Gastroesophageal sphincter (tissue), 2 donors: ENCODE measurements around the gene ATP11A.

Experiments
- POLR2A ChIP-seq, 2 donors: fragments of 450-650 bp; IDR thresholded peaks; one replicate each; pipeline ENCODE4 v1.6.1; 2017; ENCODE audit warnings: antibody characterized with exemption in 2 of 2, mild to moderate bottlenecking in 2 of 2, moderate library complexity in 1 of 2
- POLR2AphosphoS5 ChIP-seq: sonication (generic); formaldehyde crosslinking; IDR thresholded peaks from one replicate; pipeline ENCODE4 v1.6.1; 2017; ENCODE audit warnings: antibody characterized with exemption

DNA sequence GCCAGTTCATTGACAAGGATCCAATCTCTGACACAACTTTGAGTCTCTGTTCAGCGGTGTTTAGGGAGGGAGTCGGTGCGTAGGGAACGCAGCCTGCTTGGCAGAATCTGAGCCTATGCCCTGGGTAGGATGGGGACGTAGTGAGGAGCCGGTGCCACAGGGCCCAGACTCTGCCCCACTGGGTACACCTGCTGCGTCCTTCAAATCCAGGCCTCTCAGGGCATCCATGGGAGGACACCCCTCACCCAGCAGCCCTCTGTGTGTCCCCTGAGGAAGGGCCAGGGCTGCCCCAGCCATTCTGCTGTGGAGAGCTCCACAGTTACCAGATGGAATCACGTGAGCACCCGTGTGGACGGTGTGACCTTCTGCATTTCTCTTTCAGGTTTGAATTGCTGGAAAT, 146.0 kb downstream of the ATP11A start:
- TF ChIP-seq POLR2A (IDR thresholded peaks at IDR 0.05) (no peak), POLR2AphosphoS5 (no peak)
